Retina (tissue), 1 donor: Measurements from ENCODE around the gene PTGDR.

Experiments
- DNase-seq: peaks from one replicate; pipeline ENCODE4 v3.0.0-alpha.2; 2016

PTGDR gene

DNA sequence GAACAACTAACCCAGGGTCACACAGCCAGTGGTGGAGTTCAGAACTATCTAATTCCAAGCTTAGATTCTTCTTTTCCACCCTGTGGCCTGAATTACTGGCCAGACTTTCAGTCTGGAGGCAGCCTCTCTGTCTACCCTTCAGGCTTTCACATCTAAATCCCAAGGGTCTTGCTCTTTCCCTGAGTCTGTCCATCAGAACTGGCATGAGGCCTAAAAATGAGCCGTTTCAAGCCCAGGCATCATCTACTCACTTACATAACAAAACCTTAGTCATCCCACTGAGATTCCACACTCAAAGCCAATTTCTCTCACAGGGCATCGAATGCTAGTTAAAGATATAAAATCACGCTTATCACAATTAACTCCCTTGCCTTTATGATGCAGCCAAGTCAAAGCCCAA is 1.3 kb upstream of the PTGDR start:
- no peak for DNase-seq

- DNase-seq = no peak
Observed at GRCh38 chr14:52266782-52267181, 716 bp upstream of the PTGDR start.

DNA sequence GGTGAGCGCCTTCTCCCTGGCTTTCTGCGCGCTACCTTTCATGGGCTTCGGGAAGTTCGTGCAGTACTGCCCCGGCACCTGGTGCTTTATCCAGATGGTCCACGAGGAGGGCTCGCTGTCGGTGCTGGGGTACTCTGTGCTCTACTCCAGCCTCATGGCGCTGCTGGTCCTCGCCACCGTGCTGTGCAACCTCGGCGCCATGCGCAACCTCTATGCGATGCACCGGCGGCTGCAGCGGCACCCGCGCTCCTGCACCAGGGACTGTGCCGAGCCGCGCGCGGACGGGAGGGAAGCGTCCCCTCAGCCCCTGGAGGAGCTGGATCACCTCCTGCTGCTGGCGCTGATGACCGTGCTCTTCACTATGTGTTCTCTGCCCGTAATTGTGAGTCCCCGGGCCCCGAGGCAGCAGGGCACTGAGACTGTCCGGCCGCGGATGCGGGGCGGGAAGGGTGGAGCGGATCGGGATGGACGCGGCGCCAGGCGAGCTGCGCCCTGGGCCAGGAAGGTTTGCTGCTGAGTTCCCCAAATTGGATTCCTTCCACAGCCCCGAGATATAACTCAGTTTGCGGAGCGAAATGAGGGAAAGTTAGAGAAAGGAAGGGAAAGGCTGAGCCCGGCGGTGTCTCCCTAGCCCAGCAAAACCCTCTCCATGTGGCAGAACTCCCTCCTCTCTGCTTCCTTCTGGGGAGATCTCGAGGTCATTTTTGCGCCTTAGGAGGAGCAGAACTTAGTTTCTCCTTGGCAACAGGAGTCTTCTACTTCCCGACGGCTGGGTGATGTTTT is 972 bp downstream of the PTGDR start:
- peak; percentile 67 for DNase-seq

GRCh38 chr14:52269100-52269499 is 1.6 kb downstream of the PTGDR start:
- DNase-seq = no peak

DNA sequence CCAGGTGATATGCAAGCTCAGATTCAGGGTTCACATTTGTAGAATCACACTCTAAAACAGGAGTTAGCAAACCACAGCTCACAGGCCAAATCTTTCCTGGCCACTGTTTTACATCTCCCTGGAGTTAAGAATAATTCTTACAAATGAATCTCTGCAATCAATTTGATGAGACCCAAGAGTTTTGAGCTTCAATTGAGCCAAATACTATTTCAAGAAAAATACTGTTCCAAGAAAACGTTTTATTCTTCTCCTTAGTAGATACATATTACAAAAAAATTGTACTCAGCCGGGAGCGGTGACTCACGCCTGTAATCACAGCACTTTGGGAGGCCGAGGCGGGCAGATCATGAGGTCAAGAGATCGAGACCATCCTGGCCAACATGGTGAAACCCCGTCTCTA is 2.5 kb downstream of the PTGDR start:
- no peak for DNase-seq

GRCh38 chr14:52271538-52271937 is 4.0 kb downstream of the PTGDR start:
- no peak for DNase-seq

DNA sequence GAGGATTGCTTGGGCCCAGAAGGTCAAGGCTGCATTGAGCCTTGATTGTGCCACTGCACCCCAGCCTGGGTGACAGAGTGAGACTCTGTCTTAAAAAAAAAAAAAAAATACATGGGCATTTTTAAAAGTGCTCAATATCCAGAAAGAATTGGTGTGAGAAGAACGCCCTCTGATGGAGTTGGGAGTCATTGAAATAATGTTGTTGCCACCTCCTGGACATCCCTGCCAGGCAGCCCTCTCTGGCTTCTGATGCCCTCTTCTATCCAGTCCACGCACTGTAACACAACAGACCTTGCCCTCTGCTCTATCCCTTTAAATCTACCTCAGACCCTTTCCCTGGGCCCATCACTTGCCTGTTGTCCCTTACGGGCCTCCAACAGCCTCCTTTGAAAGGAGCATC is 4.9 kb downstream of the PTGDR start:
- no peak for DNase-seq

- no peak for DNase-seq
Observed at GRCh38 chr14:52275372-52275771, 7.9 kb downstream of the PTGDR start.

DNA sequence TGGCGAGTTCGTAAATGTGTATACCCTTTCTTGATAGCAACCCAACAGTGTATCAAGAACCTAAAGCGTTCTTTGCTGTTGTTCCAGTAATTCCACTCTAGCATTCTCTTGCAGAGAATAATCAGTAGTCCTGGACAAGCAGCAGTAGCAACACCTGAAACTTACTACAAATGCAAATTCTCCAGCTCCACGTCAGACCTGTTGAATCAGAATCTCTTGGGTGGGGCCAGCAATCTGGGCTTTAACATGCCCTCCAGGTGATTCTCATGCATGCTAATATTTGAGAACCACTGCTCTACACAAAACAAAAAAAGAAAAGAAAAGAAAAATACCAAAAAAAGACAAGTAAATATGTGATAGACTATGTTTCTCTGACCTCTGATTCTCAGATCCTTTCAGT is 10.1 kb downstream of the PTGDR start:
- DNase-seq = no peak

- no peak for DNase-seq
Observed at GRCh38 chr14:52279408-52279807, 11.9 kb downstream of the PTGDR start.

GRCh38 chr14:52283099-52283498 is 15.6 kb downstream of the PTGDR start:
- no peak for DNase-seq

DNA sequence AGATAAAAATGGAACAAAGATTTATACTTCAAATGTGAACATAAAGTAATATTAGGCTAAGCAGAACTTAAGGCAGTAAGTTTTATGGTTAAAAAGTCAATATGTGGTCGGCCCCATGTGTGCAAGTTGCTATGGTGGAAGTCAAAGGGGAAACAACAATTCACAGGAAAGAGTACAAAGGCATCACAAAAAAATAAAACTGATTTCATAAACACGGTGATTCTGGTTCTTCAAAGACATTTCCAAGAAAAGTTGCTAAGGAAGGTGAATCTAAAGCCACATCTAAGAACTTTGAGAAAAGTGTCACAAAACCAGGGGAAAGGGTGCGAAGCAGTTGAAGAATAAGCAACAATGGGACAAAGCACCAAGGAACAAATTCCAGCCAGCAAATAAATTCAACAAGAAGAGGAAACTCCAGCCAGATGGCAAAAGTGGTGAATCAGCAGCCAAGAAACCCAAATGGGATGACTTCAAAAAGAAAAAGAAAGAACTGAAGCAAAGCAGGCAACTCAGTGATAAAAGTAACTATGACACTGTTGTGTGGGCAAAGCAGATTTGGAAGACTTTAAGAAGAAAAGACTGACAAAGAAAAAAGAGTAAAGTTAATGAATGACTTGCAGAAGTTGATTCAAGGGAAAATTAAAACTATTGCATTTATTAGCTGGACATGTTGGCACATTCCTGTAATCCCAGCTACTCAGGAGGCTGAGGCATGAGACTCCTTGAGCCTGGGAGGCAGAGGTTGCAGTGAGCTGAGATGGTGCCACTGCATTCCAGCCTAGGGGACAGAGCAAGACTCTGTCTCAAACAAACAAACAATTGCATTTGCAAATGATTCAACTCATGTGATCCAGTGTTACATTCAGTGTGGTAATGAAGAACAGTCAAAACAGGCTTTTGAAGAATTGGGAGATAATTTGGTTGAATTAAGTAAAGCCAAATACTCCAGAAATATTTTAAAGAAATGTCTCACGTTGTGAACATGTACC is 19.5 kb downstream of the PTGDR start:
- DNase-seq = no peak

DNA sequence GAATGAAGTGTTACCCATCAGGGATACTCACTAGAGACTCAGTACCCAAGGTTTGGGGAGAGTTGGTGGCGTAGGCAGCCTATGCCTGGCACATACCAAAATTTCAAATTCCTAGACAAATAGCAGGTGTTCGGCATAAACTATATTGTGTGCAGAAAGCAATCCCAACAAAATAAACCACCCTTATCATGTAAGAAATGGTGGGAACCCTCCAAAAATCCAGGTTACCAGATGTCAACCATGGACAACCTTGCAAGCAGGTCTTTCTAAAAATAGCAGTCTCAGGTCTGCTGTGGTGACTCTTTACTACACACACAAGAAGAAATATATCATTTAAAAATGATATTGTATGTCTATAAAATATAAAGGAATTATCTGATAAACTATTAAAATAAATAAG is 28.9 kb downstream of the PTGDR start:
- no peak for DNase-seq

GRCh38 chr14:52298795-52299194 is 31.3 kb downstream of the PTGDR start:
- DNase-seq = no peak

GRCh38 chr14:52299692-52300278 is 32.3 kb downstream of the PTGDR start:
- peak; percentile 13 for DNase-seq

DNA sequence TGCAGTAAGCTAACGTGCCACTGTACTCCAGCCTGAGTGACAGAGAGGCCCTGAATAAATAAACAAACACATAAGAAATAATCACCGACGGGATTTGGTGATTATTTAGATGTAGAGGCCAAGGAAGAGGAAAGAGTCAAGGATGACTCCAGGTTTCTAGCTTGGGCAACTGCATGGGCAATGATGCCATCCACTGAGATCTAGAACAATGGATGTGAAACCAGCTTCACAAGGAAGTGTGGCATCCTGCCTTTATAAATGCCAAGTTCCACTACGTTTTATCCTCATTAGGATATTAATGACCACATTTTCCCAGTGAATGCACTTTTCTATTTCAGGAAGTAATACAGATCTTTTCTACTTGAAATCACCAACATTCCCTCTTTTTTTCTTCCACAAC is 35.7 kb downstream of the PTGDR start:
- no peak for DNase-seq

DNA sequence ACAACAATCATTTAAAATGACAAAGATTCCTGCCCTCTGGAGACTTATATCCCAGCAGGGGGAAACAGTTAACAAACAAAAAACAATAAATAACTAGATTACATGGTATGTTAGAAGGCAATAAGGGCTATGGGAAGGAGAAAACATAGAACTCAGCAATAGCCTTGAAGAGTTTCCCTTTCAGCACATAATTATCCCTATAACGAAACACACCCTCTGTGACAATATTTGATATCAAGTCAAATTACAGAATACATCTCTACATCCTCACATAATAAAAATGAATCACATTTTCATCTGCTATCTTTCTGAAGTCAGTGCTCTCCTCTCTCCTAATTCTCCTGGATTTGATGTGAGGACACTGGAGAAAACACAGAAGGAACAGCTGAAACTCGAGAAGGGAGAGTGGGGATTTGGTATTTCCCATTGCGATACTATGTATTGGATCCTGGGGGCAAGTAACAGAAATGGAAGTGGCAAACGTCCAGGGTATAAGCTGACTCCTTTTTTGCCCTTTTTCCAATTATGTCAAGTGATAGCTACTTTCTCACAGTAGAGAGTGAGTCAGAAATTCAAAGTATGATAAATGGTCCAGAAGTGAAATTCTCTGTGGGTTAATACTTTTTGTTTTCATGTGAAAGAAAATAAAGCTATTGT is 36.9 kb downstream of the PTGDR start:
- DNase-seq = no peak

DNA sequence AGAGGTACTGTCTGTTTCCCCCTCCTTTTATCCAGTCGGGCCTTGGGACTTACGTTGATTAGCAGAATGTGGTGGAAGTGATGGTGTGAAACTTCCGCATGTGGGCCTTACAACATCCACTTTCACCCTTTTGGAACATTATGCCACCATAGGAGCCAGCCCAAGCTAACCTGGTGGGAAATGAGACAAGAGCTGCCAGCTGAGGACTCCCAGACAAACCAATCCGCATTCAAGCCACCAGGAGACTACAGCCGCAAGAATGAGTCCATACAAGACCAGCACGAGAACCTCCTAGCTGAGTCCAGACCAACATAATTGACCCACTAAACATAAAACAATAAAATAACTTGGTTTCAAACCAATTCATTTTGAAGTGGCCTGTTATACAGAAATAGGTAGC is 37.5 kb downstream of the PTGDR start:
- no peak for DNase-seq

- DNase-seq = no peak
Observed at GRCh38 chr14:52307376-52307775, 39.9 kb downstream of the PTGDR start.

- no peak for DNase-seq
Observed at GRCh38 chr14:52307905-52308304, 40.4 kb downstream of the PTGDR start.

DNA sequence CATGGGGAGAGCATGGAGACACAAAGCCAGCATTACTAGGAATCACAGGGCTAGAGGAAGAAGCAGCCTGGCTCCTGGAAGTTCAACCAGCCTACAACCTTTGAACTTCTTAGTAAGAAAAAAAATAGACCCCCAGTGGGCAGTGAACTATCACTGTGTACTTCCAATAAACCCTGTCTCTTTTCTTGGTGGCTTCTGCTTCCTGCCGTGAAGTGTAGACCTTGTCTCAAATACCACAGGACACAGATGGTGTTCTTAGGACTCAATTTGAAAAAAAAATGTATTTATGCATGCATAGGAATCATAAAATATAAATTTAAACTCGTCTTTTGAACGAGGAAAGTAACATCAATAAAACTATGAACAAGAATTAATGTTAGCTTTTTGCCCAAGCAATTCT is 43.0 kb downstream of the PTGDR start:
- no peak for DNase-seq

GRCh38 chr14:52312931-52313355 is 45.4 kb downstream of the PTGDR start:
- DNase-seq = no peak

GRCh38 chr14:52313462-52313861 is 46.0 kb downstream of the PTGDR start:
- DNase-seq = no peak
